GM19035 (cell line): ENCODE results near the gene OXSR1.
"Not testable (repeated sequence)": the region's sequence is repeated elsewhere in the genome, so short reads cannot be mapped to it uniquely, and the experiment has no call there.

Experiments used
- ATAC-seq: cut with Tn5 transposase; IDR thresholded peaks from one replicate; pipeline ENCODE4 v1.9.1; 2021; ENCODE audit not compliant: unreplicated experiment

OXSR1 gene

GRCh38 chr3:38219609-38220197, 54.4 kb downstream of the OXSR1 start:
- no peak for ATAC-seq

GRCh38 chr3:38221005-38221404, 55.7 kb downstream of the OXSR1 start:
- ATAC-seq = no peak

- ATAC-seq = no peak
Measured at GRCh38 chr3:38222032-38222634, 56.8 kb downstream of the OXSR1 start.

GRCh38 chr3:38224357-38224756, 59.0 kb downstream of the OXSR1 start:
- ATAC-seq = no peak

GRCh38 chr3:38226273-38226672, 60.9 kb downstream of the OXSR1 start:
- ATAC-seq = no peak

- no peak for ATAC-seq
Measured at GRCh38 chr3:38227989-38228388, 62.7 kb downstream of the OXSR1 start.

- no peak for ATAC-seq
Measured at GRCh38 chr3:38229036-38229435, 63.7 kb downstream of the OXSR1 start.

GRCh38 chr3:38232701-38233100, 67.4 kb downstream of the OXSR1 start:
- ATAC-seq = no peak

GRCh38 chr3:38235466-38235865, 70.1 kb downstream of the OXSR1 start:
- ATAC-seq = no peak

GRCh38 chr3:38238416-38239008, 73.2 kb downstream of the OXSR1 start:
- ATAC-seq = no peak

- ATAC-seq = not testable (repeated sequence)
Measured at GRCh38 chr3:38242812-38243211, 77.5 kb downstream of the OXSR1 start.

- no peak for ATAC-seq
Measured at GRCh38 chr3:38245930-38246329, 80.6 kb downstream of the OXSR1 start.

GRCh38 chr3:38247366-38248035, 82.2 kb downstream of the OXSR1 start:
- no peak for ATAC-seq

- ATAC-seq = no peak
Measured at GRCh38 chr3:38250198-38250597, 84.9 kb downstream of the OXSR1 start.

GRCh38 chr3:38251197-38251596, 85.9 kb downstream of the OXSR1 start:
- ATAC-seq = no peak

- ATAC-seq = no peak
Measured at GRCh38 chr3:38253704-38254103, 88.4 kb downstream of the OXSR1 start.

- no peak for ATAC-seq
Measured at GRCh38 chr3:38254872-38255271, 89.5 kb downstream of the OXSR1 start.

- no peak for ATAC-seq
Measured at GRCh38 chr3:38255627-38256026, 90.3 kb downstream of the OXSR1 start.

GRCh38 chr3:38257583-38257982, 92.2 kb downstream of the OXSR1 start:
- no peak for ATAC-seq

- no peak for ATAC-seq
Measured at GRCh38 chr3:38260474-38260873, 95.1 kb downstream of the OXSR1 start.

GRCh38 chr3:38264353-38264771, 99.0 kb downstream of the OXSR1 start:
- no peak for ATAC-seq

- no peak for ATAC-seq
Measured at GRCh38 chr3:38264779-38265178, 99.4 kb downstream of the OXSR1 start.
